Measurements from ENCODE around the gene EXOSC9.
A peak's percentile ranks its signal among the peaks of the same experiment; 100 is the strongest.

Gene EXOSC9

GRCh38 chr4:121789960-121790829 lies 10.9 kb upstream of the EXOSC9 start:
- no peak for DNase-seq

- DNase-seq, result no peak
Observed at GRCh38 chr4:121790976-121791375, 10.1 kb upstream of the EXOSC9 start.

- no peak for DNase-seq
Observed at GRCh38 chr4:121791481-121791880, 9.6 kb upstream of the EXOSC9 start.

DNA sequence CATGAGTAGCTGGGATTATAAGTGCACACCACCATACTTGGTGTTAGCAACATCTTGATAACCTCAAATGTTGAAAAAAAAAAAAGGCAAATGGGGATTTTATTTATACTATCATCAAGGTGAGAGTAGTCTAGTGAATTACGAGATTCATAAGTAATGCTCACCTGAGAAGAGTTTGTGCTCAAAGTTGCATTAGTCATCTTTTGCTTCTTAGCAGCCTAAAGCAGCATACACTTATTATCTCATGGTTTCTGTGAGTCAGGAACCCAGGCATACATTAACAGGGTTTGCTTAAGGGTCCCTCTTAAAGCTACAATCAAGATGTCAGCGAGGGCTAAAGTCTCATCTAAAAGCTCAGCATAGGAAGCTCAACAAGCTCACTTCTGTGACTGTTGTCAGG lies 8.2 kb upstream of the EXOSC9 start:
- DNase-seq, result no peak

GRCh38 chr4:121794505-121795188 lies 6.5 kb upstream of the EXOSC9 start:
- no peak for DNase-seq

- DNase-seq, result no peak
Observed at GRCh38 chr4:121796283-121796682, 4.8 kb upstream of the EXOSC9 start.

GRCh38 chr4:121799208-121799823 lies 1.8 kb upstream of the EXOSC9 start:
- no peak for DNase-seq

DNA sequence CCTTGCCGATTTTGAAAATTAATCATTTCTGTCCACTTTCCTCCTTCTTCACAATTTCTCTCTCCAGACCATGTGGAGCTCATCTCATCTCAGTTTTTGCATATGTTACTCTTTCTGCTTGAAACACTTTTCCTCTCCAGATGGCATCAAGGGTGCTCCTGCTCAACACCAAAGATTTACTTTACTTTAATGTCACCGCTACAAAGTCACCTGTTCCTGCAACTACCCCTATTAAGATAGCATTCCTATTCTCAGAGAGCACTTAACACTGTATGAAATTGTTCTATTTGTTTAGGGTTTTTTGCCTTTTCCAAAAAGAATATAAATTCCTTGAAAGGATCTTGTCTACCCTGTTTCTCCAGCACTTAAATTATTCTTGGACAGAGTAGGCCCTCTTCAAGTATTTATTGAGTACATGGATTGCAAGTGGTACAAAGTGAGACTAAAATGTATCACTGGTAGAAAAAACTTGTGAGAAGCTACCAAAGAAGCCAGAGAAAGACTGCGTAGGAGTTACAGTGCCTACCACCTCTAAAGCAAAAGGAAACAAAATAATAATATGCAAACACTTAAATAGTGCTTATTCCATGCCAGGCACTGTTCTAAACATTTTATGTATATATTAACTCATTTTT lies 1.1 kb upstream of the EXOSC9 start:
- DNase-seq, result no peak

- DNase-seq, result no peak
Observed at GRCh38 chr4:121800638-121800960, 524 bp upstream of the EXOSC9 start.

- no peak for DNase-seq
Observed at GRCh38 chr4:121801715-121802075, 572 bp downstream of the EXOSC9 start.

DNA sequence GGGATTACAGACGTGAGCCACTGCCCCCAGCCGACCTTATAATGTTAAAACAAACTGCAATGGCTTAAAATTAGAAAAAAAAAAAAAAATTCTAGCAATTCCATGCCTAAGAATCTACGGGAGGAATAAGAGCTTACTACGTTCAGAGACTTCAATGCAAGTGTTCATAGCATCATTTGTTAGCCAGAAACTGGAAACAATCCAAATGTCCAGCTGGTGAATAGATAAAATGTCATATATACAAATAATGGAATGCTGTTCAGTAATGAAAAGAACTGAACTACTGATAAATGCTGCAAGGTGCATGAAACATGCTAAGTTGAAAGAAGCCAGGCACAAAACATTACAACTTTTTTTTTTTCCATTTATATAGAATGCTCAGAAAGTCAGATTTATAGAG lies 5.3 kb downstream of the EXOSC9 start:
- DNase-seq, result no peak

DNA sequence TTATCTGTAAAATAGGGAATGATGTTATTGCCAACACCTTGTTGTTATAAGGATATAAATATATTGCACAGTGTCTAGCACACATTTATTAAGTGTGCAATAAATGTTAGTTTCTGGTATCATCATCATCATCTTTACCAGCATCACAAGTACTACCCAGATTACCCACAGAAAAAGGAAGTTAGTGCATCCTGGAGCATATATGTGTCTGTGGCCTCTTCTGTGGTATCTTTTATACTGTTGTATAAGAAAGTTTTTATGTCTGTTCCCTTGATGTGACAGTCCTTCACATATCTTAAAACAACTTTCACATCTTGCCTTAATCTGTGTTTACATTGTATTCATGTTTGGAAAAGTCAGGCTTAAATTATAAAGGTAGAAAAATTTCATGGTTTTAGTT lies 10.0 kb downstream of the EXOSC9 start:
- DNase-seq, result no peak

DNA sequence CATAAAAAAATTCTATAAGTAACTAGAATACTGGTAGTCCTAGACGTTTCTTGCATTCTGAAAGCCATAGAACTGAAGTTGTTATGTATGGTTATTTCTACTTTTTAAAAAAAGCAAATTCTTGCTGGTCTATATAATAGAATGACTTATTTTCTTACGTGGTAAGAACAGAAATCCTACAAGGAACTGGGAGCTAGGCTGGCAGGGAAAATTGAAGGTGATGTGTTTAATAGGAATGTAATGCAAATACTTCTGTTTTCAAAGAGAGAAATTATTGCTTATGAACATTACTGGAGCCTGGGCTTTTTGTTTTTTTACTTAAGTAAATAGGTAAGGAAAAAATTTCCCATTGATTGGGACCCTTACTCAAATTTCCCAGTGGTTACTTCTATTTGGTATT lies 13.6 kb downstream of the EXOSC9 start:
- no peak for DNase-seq

- DNase-seq, result no peak
Observed at GRCh38 chr4:121817006-121817405, 15.9 kb downstream of the EXOSC9 start.

GRCh38 chr4:121817701-121818100 lies 16.6 kb downstream of the EXOSC9 start:
- DNase-seq, result no peak

DNA sequence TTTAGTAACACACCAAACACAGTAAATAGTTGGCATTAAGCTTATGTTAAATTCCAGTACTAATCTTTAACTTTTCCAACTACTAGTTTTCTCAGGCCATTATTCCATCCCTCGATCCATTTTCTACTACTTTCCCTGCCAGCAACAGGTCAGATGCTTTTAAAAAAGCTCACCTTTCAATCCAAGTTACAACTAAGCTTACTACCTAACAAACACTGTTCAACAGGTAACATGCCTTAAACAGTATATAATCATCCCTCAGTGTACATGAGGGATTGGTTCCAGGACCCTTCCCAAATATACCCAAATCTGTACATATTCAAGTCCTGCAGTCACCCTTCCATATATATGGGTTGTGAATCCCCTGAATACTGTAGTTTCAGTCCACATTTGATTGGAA lies 17.1 kb downstream of the EXOSC9 start:
- DNase-seq, result no peak

GRCh38 chr4:121819216-121819965 lies 18.3 kb downstream of the EXOSC9 start:
- no peak for DNase-seq

GRCh38 chr4:121822047-121822446 lies 20.9 kb downstream of the EXOSC9 start:
- DNase-seq, result no peak

- DNase-seq, result no peak
Observed at GRCh38 chr4:121822796-121823504, 21.8 kb downstream of the EXOSC9 start.

- peak; percentile 92 for DNase-seq
Observed at GRCh38 chr4:121823505-121824170, 22.5 kb downstream of the EXOSC9 start, which contains the start of gene CCNA2. TSS of gene CCNA2 (minus strand) at chr4:121823883. CDS start at chr4:121823628, 255 bp downstream.

DNA sequence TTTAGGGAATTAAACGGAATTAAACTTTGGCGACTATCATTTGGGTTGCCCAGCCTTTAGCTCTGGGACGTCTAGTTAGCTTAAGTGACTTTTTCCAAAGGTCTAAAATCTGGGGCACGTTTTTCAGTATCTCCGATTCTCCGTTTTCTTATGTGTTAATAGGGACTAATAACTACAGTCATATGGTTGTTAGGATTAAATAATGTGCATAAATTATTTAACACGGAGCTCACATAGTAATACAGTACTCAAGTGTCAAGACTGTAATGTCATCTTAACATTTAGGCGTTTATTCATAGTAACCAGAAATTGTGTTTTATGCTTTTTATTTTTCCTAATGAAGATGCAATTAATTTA lies 23.0 kb downstream of the EXOSC9 start:
- no peak for DNase-seq

GRCh38 chr4:121824950-121825349 lies 23.8 kb downstream of the EXOSC9 start:
- no peak for DNase-seq

All from stimulated activated CD4-positive, alpha-beta T cell treated with anti-CD3 and anti-CD28 coated beads, Interleukin-12 subunit alpha, Interleukin-12 subunit beta, amount 100 ng/mL, for 4 hours (primary cell).